MM.1S (cell line): ENCODE results near the gene SPATS2.

Experiments used
- CTCF ChIP-seq: fragments of 300-600 bp; sonication (generic); IDR thresholded peaks from 2 replicates; pipeline ENCODE4 v1.5.1; 2016; ENCODE audit warnings: antibody characterized with exemption, low read length, mixed read lengths
- EZH2 ChIP-seq: fragments of 300-600 bp; sonication (generic); optimal IDR thresholded peaks from 2 replicates; pipeline ENCODE3; 2017; ENCODE audit warnings: low read depth, mild to moderate bottlenecking, antibody characterized with exemption, low read length, mixed read lengths
- EZH2phosphoT487 ChIP-seq: fragments of 300-600 bp; sonication (generic); IDR thresholded peaks from 2 replicates; pipeline ENCODE4 v1.6.1; 2018; ENCODE audit warnings: antibody characterized with exemption, low read length

GRCh38 chr12:49446571-49446970 is 79.3 kb downstream of the SPATS2 start:
- no peak for TF ChIP-seq CTCF
- no peak for TF ChIP-seq EZH2
- no peak for TF ChIP-seq EZH2phosphoT487
